ENCODE data around the gene HIBCH.
"Not testable (repeated sequence)": the region's sequence is repeated elsewhere in the genome, so short reads cannot be mapped to it uniquely, and the experiment has no call there.

Gene HIBCH

DNA sequence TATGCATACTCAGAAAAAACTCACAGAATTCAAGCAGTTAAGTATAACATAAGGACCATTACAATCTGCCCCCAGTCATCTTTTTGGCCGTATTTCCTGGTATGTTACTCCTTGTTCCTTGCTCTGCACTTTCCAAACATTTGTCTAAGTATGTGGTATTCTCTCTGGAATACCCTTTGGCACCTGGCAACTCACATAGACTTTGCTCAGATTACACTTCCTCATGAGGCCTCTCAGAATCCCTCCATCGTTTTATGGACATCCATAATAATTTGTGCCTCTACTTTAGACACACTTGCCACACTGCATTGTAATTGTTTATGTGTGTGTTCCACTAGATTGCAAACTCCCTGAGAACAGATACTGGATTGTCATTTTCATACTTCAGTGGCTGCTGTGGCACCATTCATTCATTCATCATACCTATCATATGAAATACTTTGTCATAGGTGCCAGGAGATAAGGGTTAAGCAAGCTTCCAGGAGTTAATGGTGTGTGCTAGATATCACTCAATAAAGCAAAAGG is 84.0 kb downstream of the HIBCH start:
- DNase-seq (ENCODE audit: low read depth), result no peak

DNA sequence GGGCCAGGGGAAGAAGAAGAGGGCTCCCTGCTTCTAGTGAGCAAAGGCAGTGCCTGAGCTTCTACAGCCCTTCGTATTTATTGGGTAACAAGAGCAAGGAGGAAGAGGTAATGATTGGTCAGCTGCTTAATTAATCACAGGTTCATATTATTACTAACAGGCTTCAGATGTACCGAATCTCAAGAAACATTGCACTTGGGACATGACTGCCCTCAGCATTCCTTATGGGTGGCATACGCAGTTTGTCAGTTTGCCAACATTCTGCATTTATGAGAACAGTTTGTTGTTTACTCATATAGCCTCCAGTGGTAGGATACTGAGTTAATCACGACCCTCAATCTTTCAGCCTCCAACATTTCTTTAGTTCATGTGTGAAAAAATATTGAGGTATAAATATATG is 84.5 kb downstream of the HIBCH start:
- no peak for DNase-seq (ENCODE audit: low read depth)

- not testable (repeated sequence) for DNase-seq (ENCODE audit: low read depth)
Observed at GRCh38 chr2:190223989-190224388, 95.6 kb downstream of the HIBCH start.

DNA sequence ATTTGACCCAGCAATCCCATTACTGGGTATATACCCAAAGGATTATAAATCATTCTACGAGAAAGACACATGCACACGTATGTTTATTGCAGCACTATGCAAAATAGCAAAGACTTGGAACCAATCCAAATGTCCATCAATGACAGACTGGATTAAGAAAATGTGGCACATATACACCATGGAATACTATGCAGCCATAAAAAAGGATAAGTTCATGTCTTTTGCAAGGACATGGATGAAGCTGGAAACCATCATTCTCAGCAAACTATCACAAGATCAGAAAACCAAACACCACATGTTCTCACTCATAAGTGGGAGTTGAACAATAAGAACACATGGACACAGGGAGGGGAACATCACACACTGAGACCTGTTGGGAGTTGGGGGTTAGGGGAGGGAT is 96.9 kb downstream of the HIBCH start:
- not testable (repeated sequence) for DNase-seq (ENCODE audit: low read depth)

- no peak for DNase-seq (ENCODE audit: low read depth)
Observed at GRCh38 chr2:190221429-190221828, 98.2 kb downstream of the HIBCH start.

- DNase-seq (ENCODE audit: low read depth), result no peak
Observed at GRCh38 chr2:190219186-190219585, 100.4 kb downstream of the HIBCH start.

GRCh38 chr2:190217616-190218015 is 102.0 kb downstream of the HIBCH start:
- no peak for DNase-seq (ENCODE audit: low read depth)

DNA sequence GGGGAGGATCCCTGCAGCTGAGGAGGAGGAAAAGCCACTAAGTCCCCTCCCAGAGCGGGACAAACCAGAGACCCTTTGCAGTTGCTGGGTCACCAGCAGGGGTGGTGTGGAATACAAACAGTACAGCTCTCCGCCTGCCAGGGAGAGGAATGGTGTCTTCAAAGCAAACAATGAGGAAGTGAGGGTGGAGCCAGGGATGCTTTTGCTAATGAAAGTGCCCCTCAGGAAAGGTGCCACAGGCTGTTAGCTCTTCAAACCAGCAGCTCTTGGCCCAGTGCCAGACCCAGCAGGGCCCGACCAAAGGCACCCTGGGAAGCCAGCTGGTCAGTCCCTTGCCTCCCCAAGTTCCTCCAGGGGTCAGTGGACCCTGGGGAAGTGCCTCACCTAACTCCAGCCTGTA is 102.8 kb downstream of the HIBCH start:
- no peak for DNase-seq (ENCODE audit: low read depth)

GRCh38 chr2:190215620-190216019 is 104.0 kb downstream of the HIBCH start:
- no peak for DNase-seq (ENCODE audit: low read depth)

DNA sequence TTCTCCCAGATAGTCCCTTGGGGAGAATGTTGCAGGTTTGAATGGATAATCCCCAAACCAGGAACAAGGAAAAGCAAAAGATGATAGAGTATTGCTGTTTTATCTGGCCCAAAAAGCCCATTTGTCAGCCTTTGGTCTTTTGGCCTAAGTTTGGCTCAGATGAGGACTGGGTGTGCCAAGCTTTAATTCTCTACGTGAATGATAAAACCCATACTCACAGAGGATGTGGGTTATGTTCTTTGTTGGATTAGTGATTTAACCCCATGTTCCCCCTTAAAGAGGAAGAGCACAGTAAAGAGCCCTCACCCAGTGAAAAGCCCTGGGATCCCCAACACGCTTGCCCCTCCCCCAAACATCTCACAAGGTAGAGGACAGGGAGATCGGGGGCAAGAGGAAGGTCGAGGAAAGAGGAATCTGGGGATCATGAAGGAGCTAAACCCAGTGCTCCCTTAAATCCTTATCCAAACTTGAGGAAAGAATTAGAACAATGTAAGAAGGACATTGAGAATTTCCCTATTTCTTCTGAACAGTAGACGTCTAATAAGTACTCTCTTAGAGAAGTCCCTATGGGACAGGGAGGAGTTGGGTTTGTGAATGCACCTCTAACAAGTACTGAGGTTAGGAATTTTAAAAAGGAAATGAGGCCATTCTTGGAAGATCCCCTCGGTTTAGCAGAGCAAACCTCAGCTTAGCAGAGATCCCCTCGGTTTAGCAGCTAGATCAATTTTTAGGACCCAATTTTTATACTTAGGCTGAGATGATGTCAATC is 105.0 kb downstream of the HIBCH start:
- DNase-seq (ENCODE audit: low read depth), result no peak

GRCh38 chr2:190213441-190214335 is 105.9 kb downstream of the HIBCH start:
- DNase-seq (ENCODE audit: low read depth), result no peak

- no peak for DNase-seq (ENCODE audit: low read depth)
Observed at GRCh38 chr2:190210471-190210870, 109.2 kb downstream of the HIBCH start.

DNA sequence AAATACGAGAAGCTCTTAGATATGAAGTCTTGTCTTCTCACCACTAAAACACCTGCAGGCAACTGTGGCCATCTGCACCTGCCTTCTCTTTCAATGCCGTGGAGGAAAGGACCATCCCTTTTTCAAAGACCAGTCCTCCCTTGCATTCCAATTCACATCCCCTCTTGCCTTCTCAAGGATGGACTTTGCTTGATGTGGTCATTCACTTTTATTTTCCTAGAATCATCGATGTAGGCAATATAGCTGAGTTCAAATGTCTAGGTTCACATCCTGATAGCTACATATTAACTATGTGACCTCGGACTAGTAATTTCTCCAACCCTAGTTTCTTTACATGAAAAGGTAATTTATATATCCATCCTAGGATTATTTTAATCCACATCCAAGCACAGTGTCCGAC is 110.1 kb downstream of the HIBCH start:
- DNase-seq (ENCODE audit: low read depth), result no peak

DNA sequence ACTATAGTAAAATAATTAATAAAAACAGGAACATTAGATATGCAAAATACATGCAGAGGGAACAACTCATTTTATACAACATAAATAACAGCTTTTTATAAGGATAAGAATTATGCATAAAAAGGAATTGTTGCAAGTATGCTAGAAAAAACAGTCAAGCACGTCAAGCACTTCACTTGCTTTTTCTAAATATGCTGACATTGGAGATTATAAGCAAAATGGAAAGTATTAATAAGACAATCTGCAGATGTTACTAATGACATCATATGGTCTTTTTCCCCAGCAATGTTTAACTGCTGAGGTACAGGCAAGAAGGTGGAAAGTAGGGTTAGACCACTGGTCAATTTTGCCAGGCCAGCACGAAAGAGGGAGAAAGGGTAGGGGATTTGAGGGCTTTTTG is 111.7 kb downstream of the HIBCH start:
- DNase-seq (ENCODE audit: low read depth), result no peak

DNA sequence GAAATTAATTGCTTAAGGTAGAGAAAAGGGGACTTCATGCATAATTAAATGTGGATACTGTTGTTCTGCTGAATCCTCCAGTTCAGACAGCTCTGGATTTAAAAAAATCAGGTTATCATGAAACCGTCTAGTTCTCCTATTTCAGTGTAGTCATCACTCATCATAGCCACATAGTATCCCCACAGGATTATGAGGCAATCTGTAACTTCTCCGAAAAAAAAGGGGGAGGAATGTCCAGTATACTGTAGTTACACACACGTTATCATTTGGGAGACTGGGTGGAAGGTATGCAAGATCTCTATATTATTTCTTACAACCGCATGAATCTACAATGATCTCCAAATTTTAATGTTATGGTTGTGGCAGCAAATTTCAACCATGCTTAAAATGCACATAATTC is 114.0 kb downstream of the HIBCH start:
- no peak for DNase-seq (ENCODE audit: low read depth)

GRCh38 chr2:190202604-190203003 is 117.0 kb downstream of the HIBCH start:
- no peak for DNase-seq (ENCODE audit: low read depth)

DNA sequence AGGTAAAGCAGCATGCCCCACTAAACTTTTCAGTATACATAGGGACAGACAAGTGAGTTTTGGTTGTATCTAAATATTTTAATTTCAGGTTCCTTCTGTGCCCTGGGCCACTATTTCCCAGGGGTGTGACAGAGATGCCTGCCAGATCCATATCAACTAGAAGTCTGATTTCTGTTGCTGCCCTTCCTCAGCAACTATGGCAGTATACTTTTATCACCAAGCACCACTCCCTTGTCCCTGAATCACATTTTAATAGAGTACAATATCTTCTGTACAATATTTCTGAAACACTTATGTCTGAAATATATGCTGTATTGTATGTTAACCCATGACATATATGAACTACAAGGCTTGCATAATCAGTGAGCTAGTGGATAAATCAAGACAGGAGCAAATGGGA is 117.6 kb downstream of the HIBCH start:
- no peak for DNase-seq (ENCODE audit: low read depth)

DNA sequence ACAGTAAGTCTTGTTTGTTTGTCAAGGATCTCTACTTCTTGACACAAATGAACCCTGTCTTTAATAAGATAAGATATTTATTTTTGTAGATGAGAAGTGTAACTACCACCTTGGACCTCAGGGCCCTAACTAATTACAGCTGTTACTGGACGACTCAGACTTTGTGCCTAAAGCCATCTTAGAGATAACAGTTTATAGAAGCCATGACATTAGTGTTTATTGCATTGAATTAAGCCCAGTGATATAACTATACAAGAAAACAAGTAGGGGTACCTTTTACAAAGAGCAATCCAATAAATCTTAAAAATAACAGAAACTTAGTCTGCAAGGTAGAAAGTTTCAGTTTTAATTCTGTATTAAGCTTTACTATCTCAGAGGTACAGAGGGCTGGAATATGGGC is 119.0 kb downstream of the HIBCH start:
- no peak for DNase-seq (ENCODE audit: low read depth)

DNA sequence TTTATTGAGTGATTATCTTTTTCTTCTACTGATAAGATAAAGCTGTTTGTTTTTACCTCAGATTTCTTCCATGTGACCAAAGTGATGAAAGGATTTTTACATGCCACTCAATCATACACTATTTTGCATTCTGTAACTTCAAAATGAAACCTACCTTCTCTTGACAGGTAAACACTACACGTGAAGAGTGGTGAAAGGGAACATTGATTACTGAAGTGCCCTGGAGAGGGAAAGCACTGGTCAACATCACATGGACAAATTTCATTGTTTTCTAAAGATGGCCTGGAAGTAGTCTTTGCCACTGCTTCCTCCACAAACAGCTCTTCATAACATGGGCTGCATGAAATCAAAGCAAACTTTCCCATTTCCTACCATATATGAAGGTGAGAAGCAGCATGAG is 120.1 kb downstream of the HIBCH start:
- no peak for DNase-seq (ENCODE audit: low read depth)

DNA sequence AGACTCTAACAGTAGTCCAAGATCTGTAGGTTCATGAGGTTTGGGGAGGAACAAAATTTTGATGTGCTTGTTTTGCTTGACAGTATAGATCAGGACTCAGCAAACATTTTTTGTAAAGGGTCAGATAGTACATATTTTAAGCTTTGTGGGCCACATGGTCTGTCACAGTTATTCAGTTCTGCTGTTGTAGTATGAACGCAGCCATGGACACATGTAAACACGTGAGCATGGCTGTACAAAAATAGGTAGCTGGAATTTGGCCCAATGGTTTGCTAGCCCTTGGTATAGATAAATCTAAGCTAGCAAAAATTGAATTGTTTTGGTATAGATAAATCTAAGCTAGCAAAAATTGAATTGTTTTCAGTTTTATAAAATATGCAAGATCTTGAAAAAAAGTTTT is 120.5 kb downstream of the HIBCH start:
- DNase-seq (ENCODE audit: low read depth), result no peak

DNA sequence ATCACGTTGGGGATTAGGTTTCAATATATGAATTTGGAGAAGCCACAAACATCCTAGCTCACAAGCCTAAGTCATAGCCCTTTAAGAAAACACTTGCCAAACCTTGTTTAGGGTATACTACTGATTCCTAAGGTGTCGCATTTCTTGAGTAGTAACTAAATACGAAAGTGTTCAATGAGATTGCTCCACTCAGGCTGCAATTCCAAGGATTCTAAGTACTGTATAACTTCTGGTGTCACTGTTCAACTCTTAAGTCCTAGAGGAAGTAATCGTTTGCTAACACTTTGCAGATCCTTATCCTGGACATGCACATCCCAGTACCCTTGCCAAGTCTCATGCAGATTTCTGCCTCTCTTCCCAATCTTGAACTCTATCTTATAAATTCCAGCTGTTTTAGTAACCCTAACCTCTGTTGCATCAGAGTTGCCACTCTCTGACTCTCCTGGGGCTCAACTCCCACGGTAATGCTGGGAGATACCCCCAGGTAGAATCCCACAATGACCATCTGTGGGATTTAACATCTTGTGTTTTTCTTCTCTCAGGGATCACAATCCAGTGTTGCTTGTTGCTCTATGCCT is 122.4 kb downstream of the HIBCH start:
- no peak for DNase-seq (ENCODE audit: low read depth)

DNA sequence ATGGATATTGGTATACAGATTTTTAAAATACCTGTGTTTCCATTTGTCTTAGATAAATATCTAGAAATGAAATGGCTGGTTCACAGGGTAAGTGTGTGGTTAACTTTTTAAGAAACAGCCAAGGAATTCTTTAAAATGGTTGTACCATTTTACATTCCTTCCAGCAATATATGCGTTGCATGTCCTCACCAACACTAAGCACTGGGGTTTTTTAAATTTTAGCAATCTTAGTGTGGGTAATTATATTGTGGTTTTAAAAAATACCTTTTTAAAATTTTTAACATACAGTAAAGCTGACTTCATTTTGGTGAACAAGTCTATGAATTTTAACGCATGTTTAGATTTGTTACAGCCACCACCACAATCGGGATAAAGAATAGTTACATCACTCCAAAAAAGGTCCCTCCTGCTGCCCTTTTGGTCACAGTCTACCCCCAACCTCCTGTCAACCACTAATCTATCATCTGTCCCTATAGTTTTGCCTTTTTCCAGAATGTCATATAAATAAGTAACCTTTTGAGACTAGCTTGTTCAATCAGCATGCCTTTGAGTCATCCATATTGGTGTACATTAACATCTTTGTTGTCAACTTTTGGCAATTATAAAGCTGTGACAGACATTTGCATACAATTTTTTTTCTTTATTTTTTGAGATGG is 129.0 kb downstream of the HIBCH start:
- DNase-seq (ENCODE audit: low read depth), result no peak

Measured in non-pigmented ciliary epithelial cell (primary cell).